GM18508 (cell line): Measurements from ENCODE around the gene SEPTIN12.
"Not testable (repeated sequence)": the region's sequence is repeated elsewhere in the genome, so short reads cannot be mapped to it uniquely, and the experiment has no call there.

Source experiments
- ATAC-seq: cut with Tn5 transposase; IDR thresholded peaks from one replicate; pipeline ENCODE4 v1.9.1; 2021; ENCODE audit warnings: moderate number of reproducible peaks; ENCODE audit not compliant: insufficient read depth, unreplicated experiment

Gene SEPTIN12

DNA sequence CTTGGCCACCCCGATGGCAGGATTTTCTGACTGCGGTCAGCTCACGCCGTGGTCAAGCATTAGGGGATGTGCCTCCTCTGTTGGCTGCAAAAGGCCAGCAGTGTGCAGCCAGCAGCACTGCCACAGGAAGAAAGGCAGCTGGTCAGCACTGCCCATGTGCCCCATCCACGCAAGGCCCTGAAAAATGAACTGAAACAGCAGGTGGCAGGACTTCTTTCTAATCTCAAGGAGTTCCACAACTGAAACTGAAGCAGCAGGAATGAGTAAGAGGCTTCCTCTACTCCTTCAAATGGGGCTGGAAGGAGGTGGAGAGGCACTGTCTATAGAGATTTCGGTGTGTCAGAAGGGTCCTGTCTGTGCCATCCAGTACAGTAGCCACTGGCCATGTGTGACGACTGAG lies 24.4 kb downstream of the SEPTIN12 start:
- ATAC-seq, result no peak

DNA sequence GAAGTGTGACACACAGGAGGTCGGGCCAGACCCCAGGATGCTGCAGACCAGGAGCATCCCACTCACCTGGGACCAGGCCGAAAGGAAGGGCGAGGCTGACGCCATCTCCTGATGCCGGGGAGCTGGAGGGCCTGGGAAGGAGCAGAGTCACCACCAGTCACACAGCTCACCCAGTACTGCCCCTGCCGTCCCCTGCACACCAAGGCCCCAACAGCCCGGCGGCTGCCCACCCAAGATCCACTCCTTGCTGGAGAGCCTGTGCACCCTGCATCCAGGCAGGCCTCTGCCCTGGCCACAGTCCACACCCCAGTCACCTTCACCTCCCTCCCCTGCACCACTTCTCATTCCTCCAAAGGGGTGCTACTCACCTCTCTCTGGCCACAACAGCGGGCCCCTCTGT lies 25.9 kb downstream of the SEPTIN12 start:
- ATAC-seq, result no peak

- ATAC-seq, result no peak
These were observed 27.8 kb downstream of the SEPTIN12 start for GRCh38 chr16:4760221-4760910.

DNA sequence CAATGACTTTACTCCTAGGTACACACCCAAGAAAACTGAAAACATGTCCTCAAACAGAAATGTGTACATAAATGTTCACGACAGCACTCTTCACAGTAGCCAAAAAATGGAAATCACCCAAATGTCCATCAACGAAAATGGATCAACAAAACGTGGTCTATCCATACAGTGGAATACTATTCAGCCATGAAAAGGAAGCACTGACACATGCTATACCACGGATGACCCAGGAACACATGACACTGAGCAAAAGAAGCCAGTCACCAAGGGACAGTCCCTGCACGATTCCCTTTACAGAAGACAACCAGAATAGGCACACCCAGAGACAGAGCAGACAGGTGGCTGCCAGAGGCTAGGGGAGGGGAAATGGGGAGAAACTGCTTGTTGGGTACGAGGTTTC lies 32.5 kb downstream of the SEPTIN12 start:
- no peak for ATAC-seq

DNA sequence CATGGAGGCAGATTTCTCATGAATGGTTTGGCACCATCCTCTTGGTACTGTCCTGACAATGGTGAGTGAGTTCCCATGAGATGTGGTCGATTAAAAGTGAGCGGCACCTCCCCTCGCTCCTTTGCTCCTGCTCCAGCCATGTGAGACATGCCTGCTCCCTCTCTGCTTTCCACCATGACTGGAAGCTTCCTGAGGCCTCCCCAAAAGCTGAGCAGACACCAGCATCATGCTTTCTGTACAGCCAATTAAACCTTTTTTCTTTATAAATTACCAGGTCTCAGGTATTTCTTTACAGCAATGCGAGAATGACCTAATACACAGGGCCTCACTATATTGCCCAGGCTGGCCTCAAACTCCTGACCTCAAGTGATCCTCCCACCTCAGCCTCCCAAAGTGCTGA lies 33.3 kb downstream of the SEPTIN12 start:
- no peak for ATAC-seq

DNA sequence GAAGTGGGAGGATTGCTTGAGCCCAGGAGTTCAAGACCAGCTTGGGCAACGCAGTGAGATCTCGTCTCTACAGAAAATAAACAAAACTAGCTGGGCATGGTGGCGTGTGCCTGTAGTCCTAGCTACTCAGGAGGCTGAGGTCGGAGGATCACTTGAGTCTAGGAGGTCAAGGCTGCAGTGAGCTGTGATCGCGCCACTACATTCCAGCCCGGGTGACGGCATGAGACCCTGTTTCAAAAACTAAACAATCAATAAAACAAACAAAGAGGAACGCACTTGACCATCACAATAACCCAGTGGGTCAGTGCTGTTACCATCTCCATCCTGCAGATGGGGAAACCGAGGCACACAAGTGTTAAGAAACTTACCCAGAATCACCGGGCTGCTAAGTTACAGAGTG lies 34.9 kb downstream of the SEPTIN12 start:
- ATAC-seq, result no peak

GRCh38 chr16:4752351-4753100 lies 35.6 kb downstream of the SEPTIN12 start:
- no peak for ATAC-seq

- ATAC-seq, result no peak
These were observed 37.2 kb downstream of the SEPTIN12 start for GRCh38 chr16:4750896-4751295.

DNA sequence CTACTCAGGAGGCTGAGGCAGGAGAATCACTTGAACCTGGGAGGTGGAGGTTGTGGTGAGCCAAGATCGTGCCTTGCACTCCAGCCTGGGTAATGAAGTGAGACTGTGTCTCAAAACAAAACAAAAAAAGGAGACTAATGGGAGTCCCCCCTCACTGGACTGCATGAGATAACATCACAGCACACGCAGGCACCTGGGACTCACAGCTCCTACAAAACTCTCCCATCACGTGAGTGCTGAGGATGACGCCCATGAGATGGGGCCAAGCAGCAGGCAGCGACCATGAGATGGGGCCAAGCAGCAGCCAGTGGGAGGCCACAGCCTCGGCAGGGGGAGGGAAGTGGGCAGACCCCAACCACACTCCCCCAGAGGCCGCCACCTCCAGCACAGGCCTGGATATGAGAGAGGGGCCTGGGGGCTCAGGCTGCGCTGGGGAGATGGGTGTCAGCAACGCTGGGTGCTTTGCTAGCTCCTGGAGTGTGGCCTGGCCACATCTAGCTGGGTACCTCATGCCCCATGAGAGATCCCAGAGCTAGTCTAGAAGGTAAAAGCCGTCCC lies 38.4 kb downstream of the SEPTIN12 start:
- no peak for ATAC-seq

- no peak for ATAC-seq
These were observed 39.3 kb downstream of the SEPTIN12 start for GRCh38 chr16:4748682-4749411.

- ATAC-seq, result no peak
These were observed 40.1 kb downstream of the SEPTIN12 start for GRCh38 chr16:4747906-4748681.

GRCh38 chr16:4746991-4747574 lies 41.1 kb downstream of the SEPTIN12 start:
- ATAC-seq, result no peak

GRCh38 chr16:4746215-4746614 lies 41.9 kb downstream of the SEPTIN12 start:
- ATAC-seq, result no peak

DNA sequence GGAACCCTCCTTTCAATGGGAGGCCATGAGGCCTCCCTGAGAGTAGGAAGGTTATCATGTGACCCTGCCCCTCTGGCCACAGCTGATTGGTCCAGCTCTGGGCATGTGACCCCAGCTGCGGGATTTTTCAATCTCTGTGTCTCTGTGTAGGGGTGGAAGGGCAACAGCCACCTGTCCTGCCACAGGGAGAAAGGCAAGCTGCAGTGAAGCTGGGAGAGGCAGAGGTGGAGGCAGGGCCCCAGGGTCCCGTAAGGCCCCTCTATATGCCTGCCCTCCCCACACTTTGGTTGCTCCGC lies 42.9 kb downstream of the SEPTIN12 start:
- ATAC-seq, result no peak

GRCh38 chr16:4744555-4745273 lies 43.4 kb downstream of the SEPTIN12 start:
- ATAC-seq, result no peak

DNA sequence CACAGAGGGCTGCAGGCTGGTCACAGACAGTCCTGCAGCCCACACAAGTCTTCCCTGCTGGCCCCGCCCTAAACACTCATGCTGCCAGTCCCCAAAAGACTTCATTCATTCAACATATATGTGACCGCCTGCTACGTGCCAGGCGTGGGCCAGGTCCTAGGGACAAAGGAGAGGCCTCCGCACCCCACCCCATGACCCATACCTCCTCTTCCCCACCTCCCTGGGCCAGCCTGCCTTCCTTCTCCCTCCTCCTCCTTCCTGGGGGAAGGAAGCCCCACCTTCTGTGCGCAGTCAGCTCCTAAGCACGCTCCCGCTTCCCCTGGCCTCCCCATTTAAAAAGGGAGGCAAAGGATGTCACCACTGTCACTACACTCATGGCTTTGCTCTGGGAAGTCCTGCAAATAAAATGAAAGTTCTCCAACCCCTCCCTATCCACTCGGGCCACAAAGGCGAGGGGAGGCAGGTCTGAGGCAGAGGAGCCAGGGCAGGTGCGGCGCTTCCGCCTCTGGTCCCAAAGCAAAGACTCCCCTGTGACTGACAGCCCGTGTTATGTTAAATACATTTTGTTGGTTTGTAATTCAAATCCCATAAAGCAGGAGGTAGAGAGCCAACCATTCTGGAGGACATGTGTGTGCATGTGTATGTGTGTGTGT lies 44.8 kb downstream of the SEPTIN12 start:
- ATAC-seq, result no peak

GRCh38 chr16:4738370-4738769 lies 49.8 kb downstream of the SEPTIN12 start:
- ATAC-seq, result not testable (repeated sequence)

DNA sequence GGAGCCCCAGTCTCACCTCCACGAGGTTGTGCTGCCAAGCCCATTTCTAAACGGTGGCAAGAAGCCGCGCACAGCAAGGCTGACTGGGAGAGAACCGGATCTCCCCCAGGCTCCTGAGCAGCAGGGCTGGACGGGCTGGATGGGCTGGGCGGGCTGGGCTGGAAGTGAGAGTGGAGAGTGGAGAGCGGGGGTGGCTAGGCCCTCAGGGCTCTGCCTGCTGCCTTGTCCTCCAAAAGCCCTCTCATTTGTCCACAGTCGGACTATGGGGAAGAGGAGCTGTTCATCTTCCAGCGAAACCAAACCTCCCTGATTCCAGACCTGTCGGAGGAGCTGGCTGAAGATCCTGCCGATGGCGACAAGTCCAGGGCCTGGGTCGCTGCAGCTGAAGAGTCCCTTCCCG lies 50.6 kb downstream of the SEPTIN12 start:
- no peak for ATAC-seq

DNA sequence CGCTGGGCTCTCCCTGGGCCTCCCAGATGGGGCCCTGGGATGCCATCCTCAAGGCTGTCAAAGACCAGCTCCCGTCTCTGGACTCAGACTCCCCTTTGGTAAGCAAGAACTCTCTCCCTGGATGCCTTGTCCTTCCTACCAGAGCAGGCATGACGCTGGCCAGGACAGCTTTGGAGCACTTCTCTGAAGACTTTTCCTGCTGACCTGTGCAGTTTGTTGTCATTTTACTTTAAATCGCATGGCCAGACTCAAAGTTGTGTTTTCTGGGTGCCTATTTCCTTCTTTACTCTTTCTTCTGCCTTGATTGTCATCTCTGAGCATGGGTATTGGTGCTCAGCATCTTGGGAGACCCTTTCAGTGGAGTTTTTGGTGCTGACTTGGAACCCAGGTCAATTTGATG lies 51.6 kb downstream of the SEPTIN12 start:
- ATAC-seq, result no peak
